K562 (cell line): ENCODE results near the gene MFSD12. TPM values are rescaled to one million over a fixed set of nuclear protein-coding genes. Genes with fewer than 3 reads are reported as not detected.

Source experiments
- IRF2 ChIP-seq: sonication (generic); formaldehyde crosslinking; IDR thresholded peaks from 2 replicates; pipeline ENCODE4 v1.8.1; 2022; ENCODE audit warnings: mild to moderate bottlenecking, missing genetic modification reagents
- KDM2B ChIP-seq: fragments of 250-450 bp; sonication (Bioruptor Pico); IDR thresholded peaks from 2 replicates; pipeline ENCODE4 v1.8.0; 2021; ENCODE audit warnings: mild to moderate bottlenecking, moderate library complexity
- L3MBTL2 ChIP-seq: fragments of 450-650 bp; IDR thresholded peaks from 2 replicates; pipeline ENCODE4 v1.6.1; 2016; ENCODE audit warnings: mild to moderate bottlenecking, moderate library complexity
- ZNF175 ChIP-seq: fragments of 200-800 bp; sonication (Bioruptor generic); IDR thresholded peaks from 2 replicates; pipeline ENCODE4 v1.6.1; 2016; ENCODE audit warnings: low read depth, mild to moderate bottlenecking, missing genetic modification characterization, missing compliant biosample characterization
- ZNF354B ChIP-seq: fragments of 250-450 bp; sonication (Bioruptor Pico); IDR thresholded peaks from 2 replicates; pipeline ENCODE4 v1.4.0; 2020
- ZNF384 ChIP-seq: IDR thresholded peaks from 2 replicates; pipeline ENCODE4 v1.6.1; 2012; ENCODE audit warnings: low read depth, low read length, improper control_type of control experiment
- ZNF75A ChIP-seq: fragments of 450-650 bp; formaldehyde crosslinking; IDR thresholded peaks from 2 replicates; pipeline ENCODE4 v1.4.0; 2020; ENCODE audit warnings: mild to moderate bottlenecking
- polyA plus RNA-seq, 8 experiments: library from polyadenylated mRNA; depleted of rRNA in 4 of 8; stranded (reverse) in 5 of 8; unstranded in 3 of 8; fragments of >200 nt; fragmentation: Nextera tagmentation in 2 of 8; fragmentation: Illumina TruSeq in 1 of 8; extraction: Ambion mirVana in 2 of 8; extraction: Trizol in 1 of 8; gene quantifications; 2 replicates each; pipeline versions ENCODE4 v1.2.1 to v1.2.3, GENCODE V29; 2011 to 2014; ENCODE audit warnings: inconsistent platforms in 1 of 8, missing spikeins in 1 of 8
- total RNA-seq, 7 experiments: library from RNA; depleted of rRNA in 6 of 7; stranded (reverse); fragments of >200 nt in 6 of 7; fragmentation: Illumina TruSeq in 2 of 7; extraction: Trizol in 2 of 7; gene quantifications; 2 replicates each; pipeline versions ENCODE4 v1.2.1 to v1.2.3, GENCODE V29; 2011 to 2021; ENCODE audit warnings: low replicate concordance in 1 of 7
- TF ChIP-seq, protein P1 (sequence below), 2 experiments: fragments of 450-650 bp; formaldehyde crosslinking in 1 of 2; IDR thresholded peaks; 2 replicates each; pipeline versions ENCODE4 v1.4.0 to v1.6.1; 2014 to 2020; ENCODE audit warnings: mild to moderate bottlenecking in 2 of 2, borderline replicate concordance in 1 of 2, low read depth in 1 of 2

MFSD12 gene
- total and polyA plus RNA-seq, 9 of the 15 experiments (the other 6 are each of a cell fraction or from before 2014, with no cell fraction given): 0.69 to 112 (median 31.8) TPM

GRCh38 chr19:3532154-3532786 is 25.1 kb downstream of the MFSD12 start (continued):
- TF ChIP-seq, protein P1, sequence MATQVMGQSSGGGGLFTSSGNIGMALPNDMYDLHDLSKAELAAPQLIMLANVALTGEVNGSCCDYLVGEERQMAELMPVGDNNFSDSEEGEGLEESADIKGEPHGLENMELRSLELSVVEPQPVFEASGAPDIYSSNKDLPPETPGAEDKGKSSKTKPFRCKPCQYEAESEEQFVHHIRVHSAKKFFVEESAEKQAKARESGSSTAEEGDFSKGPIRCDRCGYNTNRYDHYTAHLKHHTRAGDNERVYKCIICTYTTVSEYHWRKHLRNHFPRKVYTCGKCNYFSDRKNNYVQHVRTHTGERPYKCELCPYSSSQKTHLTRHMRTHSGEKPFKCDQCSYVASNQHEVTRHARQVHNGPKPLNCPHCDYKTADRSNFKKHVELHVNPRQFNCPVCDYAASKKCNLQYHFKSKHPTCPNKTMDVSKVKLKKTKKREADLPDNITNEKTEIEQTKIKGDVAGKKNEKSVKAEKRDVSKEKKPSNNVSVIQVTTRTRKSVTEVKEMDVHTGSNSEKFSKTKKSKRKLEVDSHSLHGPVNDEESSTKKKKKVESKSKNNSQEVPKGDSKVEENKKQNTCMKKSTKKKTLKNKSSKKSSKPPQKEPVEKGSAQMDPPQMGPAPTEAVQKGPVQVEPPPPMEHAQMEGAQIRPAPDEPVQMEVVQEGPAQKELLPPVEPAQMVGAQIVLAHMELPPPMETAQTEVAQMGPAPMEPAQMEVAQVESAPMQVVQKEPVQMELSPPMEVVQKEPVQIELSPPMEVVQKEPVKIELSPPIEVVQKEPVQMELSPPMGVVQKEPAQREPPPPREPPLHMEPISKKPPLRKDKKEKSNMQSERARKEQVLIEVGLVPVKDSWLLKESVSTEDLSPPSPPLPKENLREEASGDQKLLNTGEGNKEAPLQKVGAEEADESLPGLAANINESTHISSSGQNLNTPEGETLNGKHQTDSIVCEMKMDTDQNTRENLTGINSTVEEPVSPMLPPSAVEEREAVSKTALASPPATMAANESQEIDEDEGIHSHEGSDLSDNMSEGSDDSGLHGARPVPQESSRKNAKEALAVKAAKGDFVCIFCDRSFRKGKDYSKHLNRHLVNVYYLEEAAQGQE (IDR thresholded peaks at IDR 0.05; ENCODE audit: borderline replicate concordance): no peak
- TF ChIP-seq, protein P1 (CRISPR knock-in tag; IDR thresholded peaks at IDR 0.05; ENCODE audit: low read depth): no peak
- TF ChIP-seq IRF2 (CRISPR knock-in tag) (no peak), ZNF354B (CRISPR knock-in tag) (no peak), ZNF384 (no peak), KDM2B (CRISPR knock-in tag) (no peak), ZNF75A (CRISPR knock-in tag) (no peak), ZNF175 (CRISPR knock-in tag) (no peak), L3MBTL2 (no peak)
